ENCODE results near the gene CPNE5. TPM values are rescaled to one million over a fixed set of nuclear protein-coding genes. Genes with fewer than 3 reads are reported as not detected.
A peak's percentile ranks its signal among the peaks of the same experiment; 100 is the strongest.

Gene CPNE5
- total and polyA plus RNA-seq, 10 donors, result 9.5 to 33.4 (median 19.3) TPM

DNA sequence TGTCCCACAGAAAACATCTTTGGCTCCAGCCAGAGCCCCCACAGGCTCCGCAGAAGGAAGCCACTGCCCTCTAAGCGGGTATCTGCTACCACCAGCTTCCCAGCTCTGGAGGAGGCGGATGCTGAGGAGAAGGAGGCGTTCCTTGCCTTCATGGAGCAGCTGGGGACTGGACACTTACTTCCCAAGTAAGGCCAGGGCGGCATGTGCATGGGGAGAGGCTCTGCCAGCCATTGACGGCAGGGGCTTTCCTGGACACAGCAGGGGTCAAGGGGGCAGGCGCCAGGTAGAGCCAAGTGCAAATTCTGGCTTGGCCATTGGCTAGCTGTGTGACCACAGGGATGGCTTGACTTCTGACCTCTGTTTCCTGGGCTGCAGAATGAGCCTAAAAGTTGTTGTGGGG is 123.8 kb downstream of the CPNE5 start:
- peak; percentile 45 for DNase-seq
- 81 to 96% (median 92%) methylated on average over 3 to 7 of the region's 7 CpGs for WGBS, 5 donors
- Histone ChIP-seq H3K36me3 (peaks cover 0 to 65% (median 0%) of the 10 kb centered on the region in 6 donors), H3K27me3 (replicated peaks in 1 of 7) (no peaks in the 10 kb centered on the region), H3K9me3 (no peaks in the 10 kb centered on the region), H3K4me1 (peaks cover 0 to 9% (median 0%) of the 10 kb centered on the region in 6 donors), H3K4me3 (no peak overlapping the region), H3K27ac (no peak overlapping the region)
- TF ChIP-seq POLR2AphosphoS5 (IDR thresholded peaks at IDR 0.05) (no peak), POLR2A (IDR thresholded peaks at IDR 0.05) (no peak)
- TF ChIP-seq, protein P1, sequence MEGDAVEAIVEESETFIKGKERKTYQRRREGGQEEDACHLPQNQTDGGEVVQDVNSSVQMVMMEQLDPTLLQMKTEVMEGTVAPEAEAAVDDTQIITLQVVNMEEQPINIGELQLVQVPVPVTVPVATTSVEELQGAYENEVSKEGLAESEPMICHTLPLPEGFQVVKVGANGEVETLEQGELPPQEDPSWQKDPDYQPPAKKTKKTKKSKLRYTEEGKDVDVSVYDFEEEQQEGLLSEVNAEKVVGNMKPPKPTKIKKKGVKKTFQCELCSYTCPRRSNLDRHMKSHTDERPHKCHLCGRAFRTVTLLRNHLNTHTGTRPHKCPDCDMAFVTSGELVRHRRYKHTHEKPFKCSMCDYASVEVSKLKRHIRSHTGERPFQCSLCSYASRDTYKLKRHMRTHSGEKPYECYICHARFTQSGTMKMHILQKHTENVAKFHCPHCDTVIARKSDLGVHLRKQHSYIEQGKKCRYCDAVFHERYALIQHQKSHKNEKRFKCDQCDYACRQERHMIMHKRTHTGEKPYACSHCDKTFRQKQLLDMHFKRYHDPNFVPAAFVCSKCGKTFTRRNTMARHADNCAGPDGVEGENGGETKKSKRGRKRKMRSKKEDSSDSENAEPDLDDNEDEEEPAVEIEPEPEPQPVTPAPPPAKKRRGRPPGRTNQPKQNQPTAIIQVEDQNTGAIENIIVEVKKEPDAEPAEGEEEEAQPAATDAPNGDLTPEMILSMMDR (IDR thresholded peaks at IDR 0.05 in 8 of 11, conservative IDR thresholded peaks at IDR 0.05 in 3 of 11), result no peak
- intact Hi-C loops (cut with DNase I; ENCODE audit: low total_unique reads), result no loop called here

DNA sequence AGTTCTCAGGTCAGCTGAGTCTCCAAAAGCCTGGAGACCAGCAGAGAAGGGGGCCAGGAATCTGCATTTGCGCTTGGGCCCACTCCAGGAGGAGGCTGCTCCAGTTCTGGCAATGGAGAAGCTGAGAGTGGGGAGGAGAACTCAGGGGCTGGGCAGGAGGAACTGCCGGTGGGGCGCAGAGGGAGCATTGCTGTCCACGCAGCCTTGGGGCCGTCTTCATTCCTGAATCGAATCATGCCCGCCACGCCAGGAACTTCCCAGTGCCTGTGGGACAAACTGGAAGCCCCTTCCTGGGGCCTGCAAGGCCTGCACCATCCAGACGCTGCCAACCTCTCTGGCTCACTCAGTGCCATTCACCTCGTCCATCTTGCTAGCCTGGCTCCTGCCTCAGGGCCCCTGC is 124.7 kb downstream of the CPNE5 start:
- H3K27ac ChIP-seq, result no peak overlapping the region
- H3K4me1 ChIP-seq, result no peaks in the 10 kb centered on the region
- peak; percentile 48 for DNase-seq
- intact Hi-C loops (cut with DNase I; ENCODE audit: low total_unique reads), result no loop called here
- no peaks in the 10 kb centered on the region for H3K27me3 ChIP-seq (replicated peaks in 1 of 7)
- H3K9me3 ChIP-seq, result no peaks in the 10 kb centered on the region
- no peak overlapping the region for H3K4me3 ChIP-seq
- WGBS, 5 donors, result 86 to 95% (median 88%) methylated on average over 10 of the region's 10 CpGs
- TF ChIP-seq, protein P1 (IDR thresholded peaks at IDR 0.05 in 8 of 11, conservative IDR thresholded peaks at IDR 0.05 in 3 of 11), result no peak
- TF ChIP-seq POLR2A (IDR thresholded peaks at IDR 0.05) (no peak), POLR2AphosphoS5 (IDR thresholded peaks at IDR 0.05) (no peak)
- peaks cover 0 to 56% (median 0%) of the 10 kb centered on the region in 6 donors for H3K36me3 ChIP-seq

DNA sequence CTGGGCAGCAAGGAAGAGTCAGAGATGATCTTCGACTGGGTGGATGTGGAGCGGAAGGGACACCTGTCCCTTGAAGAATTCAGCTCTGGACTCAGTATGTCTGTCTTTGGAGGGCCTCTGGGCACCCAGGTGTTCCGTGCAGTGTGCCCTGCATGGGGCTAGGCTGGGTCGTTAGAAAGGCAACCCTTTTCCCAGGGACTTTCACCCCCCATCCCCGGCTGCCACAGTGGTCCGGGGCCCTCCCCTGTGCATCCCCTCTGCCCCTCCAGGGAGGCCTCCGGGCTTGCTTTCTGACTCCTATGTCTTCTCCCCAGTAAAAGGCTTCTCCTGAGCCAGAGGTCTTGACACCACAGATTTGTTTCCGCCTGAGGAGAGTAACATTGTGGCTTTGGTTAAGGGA is 125.4 kb downstream of the CPNE5 start:
- DNase-seq, result peak; percentile 41
- Histone ChIP-seq H3K27me3 (replicated peaks in 1 of 7) (no peaks in the 10 kb centered on the region), H3K9me3 (no peaks in the 10 kb centered on the region), H3K4me1 (no peaks in the 10 kb centered on the region), H3K27ac (no peak overlapping the region), H3K36me3 (peaks cover 0 to 49% (median 0%) of the 10 kb centered on the region in 6 donors), H3K4me3 (no peak overlapping the region)
- no peak for TF ChIP-seq POLR2AphosphoS5 (IDR thresholded peaks at IDR 0.05)
- TF ChIP-seq, protein P1 (IDR thresholded peaks at IDR 0.05 in 8 of 11, conservative IDR thresholded peaks at IDR 0.05 in 3 of 11), result no peak
- no peak for TF ChIP-seq POLR2A (IDR thresholded peaks at IDR 0.05)
- intact Hi-C loops (cut with DNase I; ENCODE audit: low total_unique reads), result no loop called here
- WGBS, 5 donors, result 85 to 90% (median 86%) methylated on average over 6 to 8 of the region's 8 CpGs

DNA sequence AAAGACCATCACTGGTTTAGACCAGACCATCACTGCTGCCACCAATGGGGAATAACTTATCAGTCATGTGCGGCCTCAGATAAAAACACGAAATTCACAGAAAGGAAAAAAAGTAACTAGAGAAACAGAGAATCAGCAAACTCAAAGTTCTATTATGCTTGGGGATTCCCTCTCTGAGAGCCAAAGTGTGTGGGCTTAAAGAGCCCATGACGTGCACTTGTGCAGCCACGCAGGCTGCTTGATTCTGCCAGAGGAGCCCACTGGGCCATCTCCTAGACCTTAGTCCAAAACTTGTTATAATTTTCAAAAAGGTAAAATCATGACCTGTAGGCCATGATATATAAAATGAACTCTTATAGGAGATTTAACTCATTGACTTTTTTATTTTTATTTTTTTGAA is 126.4 kb downstream of the CPNE5 start:
- Histone ChIP-seq H3K36me3 (peaks cover 0 to 39% (median 0%) of the 10 kb centered on the region in 6 donors), H3K27me3 (replicated peaks in 1 of 7) (no peaks in the 10 kb centered on the region), H3K4me3 (no peak overlapping the region), H3K4me1 (no peaks in the 10 kb centered on the region), H3K27ac (no peak overlapping the region), H3K9me3 (no peaks in the 10 kb centered on the region)
- TF ChIP-seq, protein P1 (IDR thresholded peaks at IDR 0.05 in 8 of 11, conservative IDR thresholded peaks at IDR 0.05 in 3 of 11), result no peak
- no peak for TF ChIP-seq POLR2A (IDR thresholded peaks at IDR 0.05)
- no peak for TF ChIP-seq POLR2AphosphoS5 (IDR thresholded peaks at IDR 0.05)
- WGBS, 5 donors, result 78 to 88% (median 84%) methylated on average over 4 of the region's 4 CpGs
- intact Hi-C loops (cut with DNase I; ENCODE audit: low total_unique reads), result no loop called here
- no peak for DNase-seq

All from spleen (tissue), 11 donors.